ENCODE measurements around the gene SETD3. TPM values are rescaled to one million over a fixed set of nuclear protein-coding genes. Genes with fewer than 3 reads are reported as not detected.

Gene SETD3
- total and polyA plus RNA-seq, 2 experiments from 2014 or later: 40.7 to 68.0 TPM

DNA sequence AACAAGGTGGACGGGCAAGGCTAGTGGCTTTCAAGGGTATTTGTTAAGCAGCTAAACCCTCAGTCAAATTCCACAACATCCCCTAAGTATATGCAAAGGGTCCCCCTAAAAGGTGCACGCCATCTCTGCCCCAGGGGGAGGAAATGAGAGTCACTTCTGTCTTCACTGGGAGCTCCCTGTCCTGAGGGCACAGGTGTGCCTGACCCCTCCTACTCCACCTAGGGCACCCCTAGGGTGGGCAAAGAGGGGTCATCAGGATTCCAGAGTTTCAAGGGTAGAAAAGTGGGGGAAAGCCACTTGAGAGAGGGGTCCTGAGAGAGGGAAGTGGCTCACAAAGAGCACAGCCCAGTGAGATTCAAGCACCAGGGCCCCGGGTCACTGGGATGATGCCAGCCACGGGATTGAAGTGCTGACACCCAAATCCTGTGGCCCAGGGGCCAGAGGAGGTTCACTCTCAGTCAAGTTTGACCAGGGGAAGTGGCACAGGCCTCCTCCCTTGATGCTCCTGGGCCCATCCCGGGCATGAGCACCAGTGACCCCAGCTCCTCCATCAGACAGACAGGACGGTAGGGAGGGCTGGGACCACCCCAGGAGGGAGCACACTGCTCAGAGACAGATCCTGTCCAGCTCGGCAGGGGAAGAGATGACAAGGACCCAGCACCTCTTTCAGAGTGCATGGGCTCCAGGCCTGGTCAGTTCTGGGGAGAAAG, 126.3 kb downstream of the SETD3 start:
- no peak for ATAC-seq
- H2AFZ ChIP-seq: no peak overlapping the region
- no peak overlapping the region for H3K27ac ChIP-seq (ENCODE audit: low read depth)
- Mint-ChIP-seq H3K4me1 (peaks cover 4% of the 10 kb centered on the region; the same call in 1 of the 3 replicates), H3K4me3 (no peak overlapping the region), H3K36me3 (ENCODE audit: low read depth) (no peaks in the 10 kb centered on the region), H3K27ac (no peak overlapping the region), H3K9me3 (no peaks in the 10 kb centered on the region), H3K27me3 (ENCODE audit: insufficient read depth, low read depth, poor library complexity) (peaks cover 15% of the 10 kb centered on the region)
- no peak overlapping the region for H3K4me2 ChIP-seq
- no peaks in the 10 kb centered on the region for H3K27me3 ChIP-seq (ENCODE audit: insufficient read depth)
- no peak for TF ChIP-seq EZH2 (IDR thresholded peaks at IDR 0.05; ENCODE audit: low read depth, unreplicated experiment)
- TF ChIP-seq ZNF114 (CRISPR knock-in tag; IDR thresholded peaks at IDR 0.05): no peak
- TF ChIP-seq NANOG (IDR thresholded peaks at IDR 0.05; ENCODE audit: borderline replicate concordance): no peak
- no peak for TF ChIP-seq ETS1 (IDR thresholded peaks at IDR 0.05)
- no peak for TF ChIP-seq ZNF331 (CRISPR knock-in tag; IDR thresholded peaks at IDR 0.05; ENCODE audit: low read depth)
- TF ChIP-seq EZH2phosphoT487 (IDR thresholded peaks at IDR 0.05; ENCODE audit: unreplicated experiment): no peak
- TF ChIP-seq REST (IDR thresholded peaks at IDR 0.05; ENCODE audit: unreplicated experiment): no peak
- TF ChIP-seq JUNB (IDR thresholded peaks at IDR 0.05; ENCODE audit: unreplicated experiment): no peak
- TF ChIP-seq CREB1 (CRISPR knock-in tag; IDR thresholded peaks at IDR 0.05; ENCODE audit: low read depth): no peak
- no peak for TF ChIP-seq CTCF (conservative IDR thresholded peaks at IDR 0.05; ENCODE audit: low read depth in 2 of 2)
- no peak for TF ChIP-seq STAT1 (IDR thresholded peaks at IDR 0.05; ENCODE audit: unreplicated experiment)
- no peak for TF ChIP-seq ZNF462 (CRISPR knock-in tag; IDR thresholded peaks at IDR 0.05)
- no peak for TF ChIP-seq POLR2AphosphoS5 (IDR thresholded peaks at IDR 0.05; ENCODE audit: low read depth)
- H3F3A ChIP-seq (replicated peaks; ENCODE audit: low read depth): no peaks in the 10 kb centered on the region
- H3K36me3 ChIP-seq (ENCODE audit: insufficient read depth): no peaks in the 10 kb centered on the region
- no peaks in the 10 kb centered on the region for H4K20me1 ChIP-seq (replicated peaks; ENCODE audit: insufficient read depth)
- H3K9me2 ChIP-seq (ENCODE audit: insufficient read depth): no peaks in the 10 kb centered on the region
- no peak for DNase-seq (ENCODE audit: low spot score)
- no peak overlapping the region for H3K4me3 ChIP-seq
- H3K4me1 ChIP-seq (ENCODE audit: insufficient read depth): no peaks in the 10 kb centered on the region
- no peaks in the 10 kb centered on the region for H3K79me2 ChIP-seq (replicated peaks; ENCODE audit: insufficient read depth)
